HCT116 (cell line): ENCODE data around the gene PDK4. TPM values are rescaled to one million over a fixed set of nuclear protein-coding genes. Genes with fewer than 3 reads are reported as not detected.

Experiments used
- ATAC-seq: fragments of 200-7000 bp; cut with Tn5 transposase; 2 replicates; pipeline ENCODE4 v1.9.1; 2020; ENCODE audit warnings: mild to moderate bottlenecking, moderate library complexity
- BruUV-seq: library from RNA; stranded (reverse); fragments of 400-500 nt; replicated peaks from 2 replicates; lab custom pipeline; 2021; lab: Mats Ljungman, UMichigan
- CTCF ChIA-PET: fragments of 300-600 bp; sonication (Branson Sonifier 250); formaldehyde crosslinking; loops from one replicate; lab custom pipeline; 2021; ENCODE audit warnings: antibody characterized with exemption; lab: Charles Lee
- POLR2A ChIA-PET: fragments of 300-600, 350-600 bp; sonication (Branson Sonifier 250); formaldehyde crosslinking; loops from one replicate; lab custom pipeline; 2021; ENCODE audit warnings: antibody characterized with exemption; lab: Charles Lee
- RAD21 ChIA-PET, 2 experiments: fragments of 300-600 bp; sonication (Branson Sonifier 250); formaldehyde crosslinking; loops; one replicate each; lab custom pipeline; 2023; ENCODE audit warnings: low total read pairs in 2 of 2; ENCODE audit not compliant: uncharacterized antibody in 2 of 2, unreplicated experiment in 2 of 2, low non-redundant PET in 1 of 2; lab: Charles Lee
- DNase-seq: peaks from one replicate; pipeline ENCODE4 v3.0.0-alpha.2; 2010; ENCODE audit warnings: low read depth, low spot score
- H2AFZ ChIP-seq: fragments of 200-600 bp; shearing (Covaris generic), sonication (generic); 2 replicates; pipeline ENCODE4 v1.6.1; 2017; ENCODE audit warnings: low read depth, mixed run types, mixed read lengths, antibody characterized with exemption, low read length; ENCODE audit not compliant: poor library complexity, severe bottlenecking
- H3K27ac ChIP-seq: 2 replicates; pipeline ENCODE4 v1.5.1; 2012; ENCODE audit warnings: low read depth, low read length
- H3K27me3 ChIP-seq: fragments of 200-600 bp; sonication (generic); 2 replicates; pipeline ENCODE4 v1.6.1; 2016; ENCODE audit warnings: mixed run types, low read length, mixed read lengths; ENCODE audit not compliant: insufficient read depth
- H3K36me3 ChIP-seq, 2 experiments: fragments of 200-500 bp in 1 of 2; fragments of 200-600 bp in 1 of 2; sonication (Bioruptor generic) in 1 of 2; sonication (generic) in 1 of 2; 2 replicates each; pipeline versions ENCODE4 v1.5.1 to v1.6.1; 2014 to 2016; ENCODE audit warnings: low read length in 2 of 2, inconsistent platforms in 1 of 2, mixed read lengths in 1 of 2, mixed run types in 1 of 2; ENCODE audit not compliant: insufficient read depth in 2 of 2, control insufficient read depth in 1 of 2
- H3K4me1 ChIP-seq, 2 experiments: fragments of 200-600 bp in 1 of 2; sonication (generic) in 1 of 2; 2 replicates each; pipeline versions ENCODE4 v1.5.1 to v1.6.1; 2012 to 2017; ENCODE audit warnings: low read length in 2 of 2, inconsistent platforms in 1 of 2, mild to moderate bottlenecking in 1 of 2, mixed read lengths in 1 of 2, mixed run types in 1 of 2, moderate library complexity in 1 of 2; ENCODE audit not compliant: insufficient read depth in 2 of 2, control insufficient read depth in 1 of 2
- H3K4me2 ChIP-seq: fragments of 200-600 bp; sonication (generic); 2 replicates; pipeline ENCODE4 v1.6.1; 2017; ENCODE audit warnings: mixed run types, low read length, mixed read lengths
- H3K4me3 ChIP-seq, 2 experiments: fragments of 200-600 bp in 1 of 2; sonication (generic) in 1 of 2; replicated peaks in 1 of 2; 2 replicates each; pipeline ENCODE4 v1.5.1; 2011 to 2016; ENCODE audit warnings: low read length in 2 of 2, control low read depth in 1 of 2, low read depth in 1 of 2, mild to moderate bottlenecking in 1 of 2, mixed read lengths in 1 of 2, mixed run types in 1 of 2
- H3K79me2 ChIP-seq: fragments of 200-600 bp; sonication (generic); 2 replicates; pipeline ENCODE4 v1.6.1; 2017; ENCODE audit warnings: mild to moderate bottlenecking, mixed run types, low read length, moderate library complexity, mixed read lengths; ENCODE audit not compliant: insufficient read depth
- H3K9ac ChIP-seq: fragments of 200-600 bp; sonication (generic); 2 replicates; pipeline ENCODE4 v1.6.1; 2016; ENCODE audit warnings: low read length, mixed read lengths
- H3K9me2 ChIP-seq: fragments of 200-600 bp; sonication (generic), shearing (Covaris generic); 2 replicates; pipeline ENCODE4 v1.6.1; 2017; ENCODE audit warnings: mixed run types, mild to moderate bottlenecking, moderate library complexity; ENCODE audit not compliant: insufficient read depth
- H3K9me3 ChIP-seq, 2 experiments: fragments of 200-500 bp in 1 of 2; fragments of 200-600 bp in 1 of 2; sonication (Bioruptor generic) in 1 of 2; sonication (generic) in 1 of 2; 2 replicates each; pipeline ENCODE4 v1.6.1; 2014 to 2017; ENCODE audit warnings: low read length in 2 of 2, mixed read lengths in 2 of 2, inconsistent platforms in 1 of 2, low read depth in 1 of 2, mild to moderate bottlenecking in 1 of 2, mixed run types in 1 of 2, moderate library complexity in 1 of 2; ENCODE audit not compliant: control insufficient read depth in 1 of 2, insufficient read depth in 1 of 2
- H4K20me1 ChIP-seq: fragments of 200-600 bp; sonication (generic), shearing (Covaris generic); 2 replicates; pipeline ENCODE4 v1.6.1; 2017; ENCODE audit warnings: mixed run types, mild to moderate bottlenecking, moderate library complexity; ENCODE audit not compliant: insufficient read depth
- ATF3 ChIP-seq: IDR thresholded peaks from 2 replicates; pipeline ENCODE4 v1.6.1; 2012
- CBX3 ChIP-seq: IDR thresholded peaks from 2 replicates; pipeline ENCODE4 v1.6.1; 2012; ENCODE audit warnings: low read depth
- CEBPB ChIP-seq: IDR thresholded peaks from 2 replicates; pipeline ENCODE4 v1.6.1; 2012; ENCODE audit warnings: low read depth
- CTCF ChIP-seq, 3 experiments: fragments of 200-600 bp in 1 of 3; sonication (generic) in 1 of 3; IDR thresholded peaks in 2 of 3; conservative IDR thresholded peaks in 1 of 3; 2 replicates each; pipeline ENCODE4 v1.5.1; 2012 to 2017; ENCODE audit warnings: low read depth in 2 of 3, low read length in 2 of 3, antibody characterized with exemption in 1 of 3, borderline replicate concordance in 1 of 3, control low read depth in 1 of 3, mild to moderate bottlenecking in 1 of 3, mixed read lengths in 1 of 3, mixed run types in 1 of 3, moderate library complexity in 1 of 3; ENCODE audit not compliant: insufficient read depth in 1 of 3
- EGR1 ChIP-seq: IDR thresholded peaks from 2 replicates; pipeline ENCODE4 v1.6.1; 2012; ENCODE audit warnings: low read depth
- ELF1 ChIP-seq: IDR thresholded peaks from 2 replicates; pipeline ENCODE4 v1.6.1; 2012; ENCODE audit warnings: low read depth, borderline replicate concordance
- EZH2 ChIP-seq: fragments of 200-600 bp; sonication (generic); IDR thresholded peaks from 2 replicates; pipeline ENCODE4 v1.6.1; 2017; ENCODE audit warnings: antibody characterized with exemption, mixed run types
- EZH2phosphoT487 ChIP-seq: fragments of 200-600 bp; IDR thresholded peaks from 2 replicates; pipeline ENCODE4 v1.6.1; 2018; ENCODE audit warnings: antibody characterized with exemption, borderline replicate concordance
- FOSL1 ChIP-seq: IDR thresholded peaks from 2 replicates; pipeline ENCODE4 v1.6.1; 2012; ENCODE audit warnings: low read depth
- JUND ChIP-seq: IDR thresholded peaks from 2 replicates; pipeline ENCODE4 v1.6.1; 2012
- MAX ChIP-seq: IDR thresholded peaks from 2 replicates; pipeline ENCODE4 v1.6.1; 2012
- POLR2A ChIP-seq: IDR thresholded peaks from 2 replicates; pipeline ENCODE4 v1.7.0; 2011; ENCODE audit warnings: borderline replicate concordance; ENCODE audit not compliant: insufficient read depth, insufficient read length; ENCODE audit errors: extremely low read depth
- RAD21 ChIP-seq: IDR thresholded peaks from 2 replicates; pipeline ENCODE4 v1.6.1; 2012; ENCODE audit warnings: low read depth, mild to moderate bottlenecking
- REST ChIP-seq: IDR thresholded peaks from 2 replicates; pipeline ENCODE4 v1.6.1; 2012; ENCODE audit warnings: low read depth
- SIN3A ChIP-seq: IDR thresholded peaks from 2 replicates; pipeline ENCODE4 v1.6.1; 2012; ENCODE audit warnings: low read depth
- TCF7L2 ChIP-seq: IDR thresholded peaks from 2 replicates; pipeline ENCODE4 v1.7.0; 2011; ENCODE audit warnings: borderline replicate concordance, inconsistent platforms; ENCODE audit not compliant: insufficient read depth, insufficient read length; ENCODE audit errors: extremely low read depth
- YY1 ChIP-seq: IDR thresholded peaks from 2 replicates; pipeline ENCODE4 v1.6.1; 2011; ENCODE audit warnings: low read length, low read depth, moderate library complexity, mild to moderate bottlenecking; ENCODE audit not compliant: insufficient replicate concordance; ENCODE audit errors: extremely low read depth
- ZBTB33 ChIP-seq: IDR thresholded peaks from 2 replicates; pipeline ENCODE4 v1.6.1; 2011; ENCODE audit warnings: mild to moderate bottlenecking, low read length, moderate library complexity; ENCODE audit not compliant: insufficient replicate concordance; ENCODE audit errors: extremely low read depth
- ZNF274 ChIP-seq: fragments of 200-500 bp; sonication (Bioruptor generic); IDR thresholded peaks from 2 replicates; pipeline ENCODE4 v1.6.1; 2014; ENCODE audit warnings: mild to moderate bottlenecking, low read depth, low read length, inconsistent platforms
- intact Hi-C: fragments of 100-400 bp; cut with micrococcal nuclease; formaldehyde crosslinking; loops from 2 replicates; pipeline ENCODE4 v1.10.0; 2022
- total RNA-seq: library from RNA; stranded (reverse); gene quantifications from one replicate; pipeline ENCODE4 v1.2.1, GENCODE V29; 2021; ENCODE audit not compliant: unreplicated experiment

Gene PDK4
- total RNA-seq, 1 experiment from 2014 or later, result 2.1 TPM

- Histone ChIP-seq H3K4me1 (no peaks in the 10 kb centered on the region), H3K27ac (no peak overlapping the region), H3K4me3 (no peak overlapping the region), H2AFZ (no peak overlapping the region), H3K4me2 (no peak overlapping the region), H3K9me2 (no peaks in the 10 kb centered on the region), H3K9me3 (no peaks in the 10 kb centered on the region), H3K27me3 (no peaks in the 10 kb centered on the region), H3K9ac (no peak overlapping the region)
- intact Hi-C loops, result no loop called here
- DNase-seq, result no peak
- no peak for ATAC-seq
- ChIA-PET POLR2A (no interaction called here), RAD21 (no interaction called here), CTCF (no interaction called here)
- BruUV-seq, result no TSS peak
- TF ChIP-seq ZNF274 (no peak), MAX (no peak), SIN3A (no peak), EZH2 (no peak), CBX3 (no peak), FOSL1 (no peak), CEBPB (no peak), POLR2A (no peak), JUND (no peak), YY1 (no peak), RAD21 (no peak), TCF7L2 (no peak), ELF1 (no peak), ATF3 (no peak), ZBTB33 (no peak), REST (no peak), EZH2phosphoT487 (no peak), CTCF (IDR thresholded peaks at IDR 0.05 in 2 of 3, conservative IDR thresholded peaks at IDR 0.05 in 1 of 3; ENCODE audit: borderline replicate concordance in 1 of 3, insufficient read depth in 1 of 3, low read depth in 2 of 3, low read length in 2 of 3) (no peak), EGR1 (no peak)
- TF ChIP-seq, all 23 proteins: peak for 0
- no peaks in the 10 kb centered on the region for H3K36me3 ChIP-seq
- no peaks in the 10 kb centered on the region for H3K79me2 ChIP-seq
- H4K20me1 ChIP-seq, result no peaks in the 10 kb centered on the region
Observed at GRCh38 chr7:95585426-95585789, 10.9 kb downstream of the PDK4 start.
